Activated CD4-positive, alpha-beta T cell treated with anti-CD3 and anti-CD28 coated beads, Interleukin-2, amount 50 U/mL, for 24 hours (primary cell): ENCODE measurements around the gene ST13.
A peak's percentile ranks its signal among the peaks of the same experiment; 100 is the strongest.
"Not testable (repeated sequence)": the region's sequence is repeated elsewhere in the genome, so short reads cannot be mapped to it uniquely, and the experiment has no call there.

Experiments
- DNase-seq, 2 donors: peaks; one replicate each; pipeline ENCODE4 v3.0.0-alpha.2; 2020; ENCODE audit warnings: low read depth in 1 of 2, low spot score in 1 of 2

The ST13 gene

GRCh38 chr22:40844951-40845350, 11.5 kb downstream of the ST13 start:
- DNase-seq, result no peak

DNA sequence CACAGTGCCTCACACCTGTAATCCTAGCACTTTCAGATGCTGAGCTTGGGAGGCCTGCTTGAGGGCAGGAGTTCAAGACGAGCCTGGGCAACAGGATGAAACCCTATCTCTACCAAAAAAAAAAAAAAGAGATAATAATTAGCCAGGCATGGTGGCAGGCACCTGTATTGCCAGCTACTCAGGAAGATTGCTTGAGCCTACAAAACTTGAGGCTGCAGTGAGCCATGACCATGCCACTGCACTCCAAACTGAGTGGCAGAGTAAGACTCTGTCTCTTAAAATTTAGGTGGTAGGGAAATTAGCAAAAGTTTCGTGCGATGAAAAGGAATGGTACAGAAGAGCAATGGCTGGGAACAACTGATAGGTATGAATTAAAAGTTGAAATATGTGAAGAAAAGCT, 18.0 kb downstream of the ST13 start:
- no peak for DNase-seq

- DNase-seq, result no peak
Measured at GRCh38 chr22:40834619-40835018, 21.8 kb downstream of the ST13 start.

GRCh38 chr22:40829131-40829530, 27.3 kb downstream of the ST13 start:
- DNase-seq, result no peak

DNA sequence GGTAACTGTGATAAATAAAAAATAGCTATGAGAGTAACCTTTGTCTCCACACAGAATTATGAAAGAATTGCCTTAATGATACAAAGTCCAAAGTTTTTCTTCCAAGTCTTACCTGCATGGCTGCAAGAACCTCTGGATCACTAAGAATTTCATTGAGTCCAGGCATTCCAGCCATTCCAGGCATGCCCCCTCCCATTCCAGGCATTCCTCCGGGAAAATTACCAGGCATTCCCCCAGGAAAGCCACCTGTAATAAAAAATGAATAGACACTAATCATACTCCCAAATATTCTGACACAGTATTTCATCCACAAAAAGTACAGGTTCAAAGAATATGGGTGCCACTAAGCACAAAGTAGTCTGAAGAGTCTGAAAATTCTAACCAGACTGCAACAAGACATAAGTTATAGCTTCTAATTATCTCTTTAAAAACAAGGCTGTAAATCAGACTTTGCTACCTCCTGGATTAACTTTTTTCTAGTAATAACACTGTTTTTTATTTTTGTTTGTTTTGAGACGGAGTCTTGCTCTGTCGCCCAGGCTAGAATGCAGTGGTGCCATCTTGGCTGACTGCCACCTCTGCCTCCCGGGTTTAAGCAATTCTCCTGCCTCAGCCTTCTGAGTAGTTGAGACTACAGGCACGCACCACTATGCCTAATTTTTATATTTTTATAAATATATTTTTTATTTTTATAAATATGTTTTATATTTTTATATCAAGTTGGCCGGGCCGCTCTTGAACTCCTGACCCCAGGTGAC, 29.3 kb downstream of the ST13 start:
- DNase-seq, result no peak

GRCh38 chr22:40826292-40826691, 30.1 kb downstream of the ST13 start:
- not testable (repeated sequence) for DNase-seq

DNA sequence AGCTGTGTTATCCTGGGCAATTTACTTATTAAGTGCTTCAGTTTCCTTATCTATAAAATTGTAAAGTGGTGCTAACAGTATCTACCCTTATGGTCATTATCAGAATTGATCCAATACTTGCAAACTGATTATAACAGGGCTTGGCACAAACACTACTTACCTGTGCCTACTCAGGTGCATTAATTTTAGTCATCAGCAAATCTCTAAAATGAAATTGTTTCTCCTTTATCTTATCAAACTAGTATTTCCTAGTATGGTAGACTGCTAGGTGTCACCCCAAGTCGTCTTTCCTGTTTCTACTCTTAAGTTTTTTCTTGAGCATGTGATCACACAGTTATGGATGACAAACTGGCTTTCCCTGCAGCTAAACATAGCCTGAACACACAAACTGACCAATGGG, 33.0 kb downstream of the ST13 start:
- DNase-seq, result no peak

- no peak for DNase-seq
Measured at GRCh38 chr22:40819599-40820140, 36.8 kb downstream of the ST13 start.

DNA sequence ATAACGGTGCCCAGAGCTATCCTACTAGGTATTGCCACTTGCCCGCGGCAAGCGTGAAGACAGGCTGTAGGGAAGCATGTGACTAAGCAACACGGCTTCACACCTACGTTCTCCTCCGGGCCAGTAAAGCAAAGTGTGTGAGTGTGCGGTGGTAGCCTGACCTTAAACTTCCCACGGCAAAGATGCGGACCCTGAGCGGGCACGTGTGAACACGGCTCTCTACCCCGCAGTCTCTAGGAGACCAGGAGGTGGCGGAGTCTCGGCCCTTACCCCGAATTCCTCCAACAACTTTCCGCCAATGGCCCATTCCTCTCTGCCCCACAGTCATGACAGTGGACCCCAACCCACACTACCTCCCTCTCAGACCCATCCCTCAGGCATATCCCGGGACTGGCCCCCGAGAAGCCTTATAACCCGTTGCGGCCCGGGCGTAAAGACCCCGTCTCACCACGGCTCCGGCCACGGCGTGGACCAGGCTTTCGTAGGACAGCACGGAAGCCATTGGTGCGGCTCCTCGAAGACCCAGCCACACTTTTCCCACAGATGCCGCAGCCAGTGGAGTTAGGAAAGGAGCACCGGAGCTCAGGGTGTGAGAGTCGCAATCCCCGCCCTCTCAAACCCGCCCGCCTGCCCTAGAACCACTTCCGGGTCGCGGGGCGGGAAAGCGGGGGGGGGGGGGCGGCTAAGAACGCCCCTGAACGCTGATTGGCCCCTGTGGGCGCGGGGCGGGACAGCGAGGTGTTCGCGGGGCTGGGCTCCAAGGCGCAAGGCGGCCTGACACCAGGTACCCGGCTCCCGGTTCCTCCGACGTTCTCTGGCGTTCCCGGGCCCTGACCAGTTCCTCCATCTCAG, 37.5 kb downstream of the ST13 start, which contains the start of gene SLC25A17:
SLC25A17 (minus strand) TSS at position 600 of the 852 bp plus-strand sequence; CDS start at position 502, 98 bp downstream.
- DNase-seq, result peak; percentile 75 to 80

DNA sequence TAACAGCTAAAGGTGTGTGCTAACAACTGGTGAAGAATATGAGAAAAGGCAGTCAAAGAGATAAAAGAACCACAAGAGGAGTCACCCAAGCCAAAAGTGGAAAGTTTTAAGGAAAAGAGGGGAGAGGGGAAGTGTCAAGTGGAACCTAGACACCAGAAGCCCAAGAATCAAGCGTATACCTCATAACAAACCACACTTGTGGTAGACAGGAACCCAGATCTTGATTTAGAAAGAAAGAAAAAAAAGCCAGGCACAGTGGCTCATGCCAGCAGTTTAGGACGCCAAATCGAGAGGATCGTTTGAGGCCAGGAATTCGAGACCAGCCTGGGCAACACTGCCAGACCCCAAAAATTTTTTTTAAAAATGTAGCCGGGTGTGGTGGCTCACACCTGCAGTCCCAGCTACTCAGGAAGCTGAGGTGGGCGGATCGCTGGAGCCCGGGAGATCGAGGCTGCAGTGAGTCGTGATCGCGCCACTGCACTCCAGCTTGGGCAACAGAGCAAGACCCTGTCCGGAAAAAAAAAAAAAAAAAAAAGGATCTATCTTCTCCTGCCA, 38.2 kb downstream of the ST13 start:
- no peak for DNase-seq

DNA sequence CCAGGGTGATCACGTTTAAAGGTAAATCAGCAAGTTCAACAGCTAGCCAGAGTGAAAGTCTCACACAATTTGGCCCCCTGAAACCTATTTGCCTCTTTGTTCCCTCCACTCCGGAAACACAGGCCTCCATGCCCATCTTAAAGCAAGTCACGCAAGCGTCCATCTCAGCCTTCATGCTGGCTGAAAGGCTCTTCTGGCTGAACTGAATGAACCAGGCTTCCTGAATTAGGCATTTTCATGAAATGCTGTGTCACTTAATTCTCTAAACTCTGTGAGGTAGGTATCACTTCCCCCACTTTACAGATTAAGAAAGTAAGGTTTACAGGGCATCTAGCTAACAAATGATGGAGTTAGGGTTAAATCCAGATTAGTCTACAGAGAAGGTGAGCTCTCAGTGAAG, 38.7 kb downstream of the ST13 start:
- DNase-seq, result no peak

- no peak for DNase-seq
Measured at GRCh38 chr22:40813912-40814315, 42.5 kb downstream of the ST13 start.

GRCh38 chr22:40808018-40808841, 48.2 kb downstream of the ST13 start:
- no peak for DNase-seq

DNA sequence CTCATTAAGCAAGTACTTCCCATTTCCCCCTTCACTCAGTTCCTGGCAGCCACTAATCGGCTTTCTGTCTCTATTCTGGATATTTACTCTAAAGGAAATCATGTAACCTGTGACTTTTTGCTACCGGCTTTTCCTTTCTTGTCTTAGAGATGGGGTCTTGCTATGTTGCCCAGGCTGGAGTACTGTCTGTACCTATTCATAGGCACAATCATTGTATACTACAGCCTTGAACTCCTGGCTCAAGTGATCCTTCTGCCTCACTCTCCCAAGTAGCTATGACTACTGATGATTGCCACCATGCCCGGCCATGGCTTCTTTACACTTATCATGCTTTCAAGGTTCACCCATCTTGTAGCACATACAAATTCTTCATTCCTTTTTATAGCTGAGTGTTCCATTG, 49.7 kb downstream of the ST13 start:
- no peak for DNase-seq

- no peak for DNase-seq
Measured at GRCh38 chr22:40805699-40806203, 50.7 kb downstream of the ST13 start.

GRCh38 chr22:40805239-40805638, 51.2 kb downstream of the ST13 start:
- no peak for DNase-seq

DNA sequence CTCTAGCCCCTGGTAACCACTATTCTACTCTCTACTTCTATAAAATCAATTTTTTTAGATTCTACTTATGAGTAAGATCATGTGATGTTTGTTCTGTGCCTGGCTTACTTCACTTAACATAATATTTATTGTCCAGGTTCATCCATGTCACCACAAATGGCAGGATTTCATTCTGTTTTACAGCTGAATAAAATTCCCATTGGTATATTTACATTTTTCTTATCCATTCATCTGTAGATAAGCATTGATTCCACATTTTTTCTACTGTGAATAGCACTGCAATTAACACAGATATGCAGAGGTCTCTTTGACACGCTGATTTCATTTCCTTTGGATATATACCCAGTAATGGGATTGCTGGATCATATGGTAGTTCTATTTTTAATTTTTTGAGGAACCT, 53.1 kb downstream of the ST13 start:
- DNase-seq, result no peak

- no peak for DNase-seq
Measured at GRCh38 chr22:40799008-40799407, 57.4 kb downstream of the ST13 start.

DNA sequence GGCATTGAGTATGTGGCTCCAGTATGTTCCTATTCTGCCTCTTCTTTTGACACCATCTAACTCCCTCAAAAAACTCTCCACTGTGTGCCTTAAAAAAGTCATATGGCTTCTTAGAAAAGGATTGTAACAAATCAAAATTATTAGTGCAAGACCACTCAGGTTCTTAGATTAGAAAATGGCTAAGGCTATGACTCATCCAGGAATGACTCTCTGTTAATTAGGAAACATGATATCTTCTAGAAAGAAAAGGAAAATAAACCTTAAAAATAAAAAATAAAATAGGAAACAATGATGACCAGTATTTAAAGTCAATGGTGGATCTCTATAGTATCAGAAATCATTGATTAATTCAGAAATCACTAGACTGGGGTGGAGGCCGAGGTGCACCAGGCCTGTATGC, 59.0 kb downstream of the ST13 start:
- DNase-seq, result no peak

DNA sequence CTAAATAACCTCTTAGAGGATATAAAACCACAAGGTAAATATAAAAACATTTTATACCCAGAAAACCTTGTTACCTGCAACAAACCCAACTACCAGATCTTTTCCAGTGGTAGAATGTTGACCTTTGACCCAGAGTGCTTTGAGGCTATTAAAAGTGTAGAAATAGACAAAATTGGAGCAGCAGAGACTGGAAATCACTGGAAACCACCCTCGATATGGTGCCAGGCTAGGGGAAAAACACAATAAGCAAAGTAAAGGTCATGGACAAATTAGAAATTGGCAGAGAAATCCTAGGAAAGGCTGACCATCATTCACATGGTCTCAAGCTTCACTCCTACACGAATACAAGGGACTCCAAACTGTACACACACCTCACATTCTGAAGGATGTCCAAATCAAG, 64.0 kb downstream of the ST13 start:
- no peak for DNase-seq

- no peak for DNase-seq
Measured at GRCh38 chr22:40791241-40791640, 65.2 kb downstream of the ST13 start.
